NT2/D1 (cell line): Measurements from ENCODE around the gene SPAG17.

Experiments used
- SUZ12 ChIP-seq: IDR thresholded peaks from 2 replicates; pipeline ENCODE4 v1.6.1; 2011; ENCODE audit not compliant: insufficient read length, insufficient read depth; ENCODE audit errors: extremely low read depth
- YY1 ChIP-seq: IDR thresholded peaks from 2 replicates; pipeline ENCODE4 v1.6.1; 2011; ENCODE audit not compliant: insufficient read length, insufficient read depth
- ZNF274 ChIP-seq: IDR thresholded peaks from 2 replicates; pipeline ENCODE4 v1.6.1; 2011; ENCODE audit warnings: mild to moderate bottlenecking, low read depth, low read length

DNA sequence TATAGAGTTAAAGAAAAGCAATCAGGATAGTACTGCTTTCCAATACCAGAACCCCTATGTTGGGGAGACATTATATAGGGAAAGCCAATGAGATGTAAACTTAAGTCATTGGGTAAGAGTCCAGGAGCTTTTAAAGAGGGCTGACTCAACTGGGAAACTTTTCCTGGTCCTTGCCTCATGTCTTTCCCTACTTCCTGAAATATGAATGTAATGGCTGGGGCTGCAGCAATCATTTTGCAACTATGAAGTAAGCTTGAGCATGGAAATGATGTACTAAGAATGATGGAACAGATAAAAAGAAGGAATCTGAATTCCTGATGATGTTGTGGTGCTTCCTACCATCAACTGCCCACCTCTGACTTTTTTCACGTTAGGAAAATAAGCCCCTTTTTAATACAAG lies 199.8 kb downstream of the SPAG17 start:
- TF ChIP-seq YY1 = no peak
- TF ChIP-seq ZNF274 = no peak
- no peak for TF ChIP-seq SUZ12
